GM12891 (cell line): ENCODE measurements around the gene PODN.

Experiments used
- POLR2A ChIP-seq: IDR thresholded peaks from 2 replicates; pipeline ENCODE4 v1.6.1; 2011; ENCODE audit warnings: low read depth, low read length, control low read depth
- POLR2AphosphoS5 ChIP-seq: IDR thresholded peaks from 2 replicates; pipeline ENCODE4 v1.6.1; 2011; ENCODE audit warnings: low read depth, low read length, control low read depth
- TAF1 ChIP-seq: IDR thresholded peaks from 2 replicates; pipeline ENCODE4 v1.6.1; 2011; ENCODE audit warnings: low read depth, low read length, control low read depth

GRCh38 chr1:53090227-53091147, 28.5 kb downstream of the PODN start:
- TF ChIP-seq POLR2A, result no peak
- no peak for TF ChIP-seq POLR2AphosphoS5
- no peak for TF ChIP-seq TAF1
